Measurements from ENCODE around the gene RAB3IL1.

- TF ChIP-seq POLR2AphosphoS5 (IDR thresholded peaks at IDR 0.05; ENCODE audit: low read depth, low read length) (no peak), POLR2A (IDR thresholded peaks at IDR 0.05; ENCODE audit: low read depth, low read length) (no peak), TAF1 (IDR thresholded peaks at IDR 0.05; ENCODE audit: low read depth, low read length) (no peak), SPI1 (IDR thresholded peaks at IDR 0.05; ENCODE audit: low read depth, low read length) (no peak)
These were observed 11.2 kb upstream of the RAB3IL1 start for GRCh38 chr11:61928606-61929005.

Measured in GM12891 (cell line).